CD14-positive monocyte (primary cell): ENCODE results near the gene CAMK1D. TPM values are rescaled to one million over a fixed set of nuclear protein-coding genes. Genes with fewer than 3 reads are reported as not detected.

ENCODE experiments used
- DNase-seq, 3 donors: peaks; one replicate each; pipeline ENCODE4 v3.0.0-alpha.2; 2011 to 2022
- H2AFZ ChIP-seq: 2 replicates; pipeline ENCODE4 v1.6.0; 2012; ENCODE audit warnings: mild to moderate bottlenecking, low read depth, low read length, inconsistent platforms; ENCODE audit not compliant: insufficient read depth, poor library complexity, severe bottlenecking
- H3K27ac ChIP-seq, 2 donors: 1 replicate in 1 of 2; 2 replicates in 1 of 2; pipeline ENCODE4 v1.5.1; 2012 to 2013; ENCODE audit warnings: low read length in 2 of 2, control low read depth in 1 of 2, inconsistent platforms in 1 of 2, low read depth in 1 of 2, mild to moderate bottlenecking in 1 of 2
- H3K27me3 ChIP-seq, 2 donors: one replicate each; pipeline versions ENCODE4 v1.6.0 to v1.6.1; 2011 to 2013; ENCODE audit warnings: low read length in 2 of 2; ENCODE audit not compliant: control insufficient read depth in 2 of 2, insufficient read depth in 2 of 2
- H3K36me3 ChIP-seq, 2 donors: replicated peaks in 1 of 2; 1 replicate in 1 of 2; 2 replicates in 1 of 2; pipeline versions ENCODE4 v1.5.1 to v1.6.1; 2012 to 2013; ENCODE audit warnings: low read length in 2 of 2, control low read depth in 1 of 2, inconsistent platforms in 1 of 2, mild to moderate bottlenecking in 1 of 2; ENCODE audit not compliant: insufficient read depth in 2 of 2, control insufficient read depth in 1 of 2
- H3K4me1 ChIP-seq, 2 donors: 1 replicate in 1 of 2; 2 replicates in 1 of 2; pipeline versions ENCODE4 v1.5.1 to v1.6.1; 2012 to 2013; ENCODE audit warnings: low read length in 2 of 2, control low read depth in 1 of 2, inconsistent platforms in 1 of 2, mild to moderate bottlenecking in 1 of 2, moderate library complexity in 1 of 2; ENCODE audit not compliant: insufficient read depth in 2 of 2, control insufficient read depth in 1 of 2
- H3K4me2 ChIP-seq: replicated peaks from 2 replicates; pipeline ENCODE3; 2012; ENCODE audit warnings: low read length, moderate library complexity, mild to moderate bottlenecking; ENCODE audit not compliant: poor library complexity, severe bottlenecking; ENCODE audit errors: extremely low read depth
- H3K4me3 ChIP-seq, 3 experiments: fragments of 200-600 bp in 1 of 3; sonication (generic) in 1 of 3; replicated peaks in 1 of 3; 1 replicate in 2 of 3; 2 replicates in 1 of 3; pipeline ENCODE4 v1.5.1; 2011 to 2013; ENCODE audit warnings: low read length in 3 of 3, mild to moderate bottlenecking in 3 of 3, control low read depth in 2 of 3, low read depth in 2 of 3, inconsistent platforms in 1 of 3, moderate library complexity in 1 of 3
- H3K79me2 ChIP-seq: 2 replicates; pipeline ENCODE4 v1.6.0; 2012; ENCODE audit warnings: mild to moderate bottlenecking, control low read depth, inconsistent platforms, low read length, moderate library complexity; ENCODE audit not compliant: insufficient read depth
- H3K9ac ChIP-seq: 2 replicates; pipeline ENCODE4 v1.6.0; 2017; ENCODE audit warnings: low read length, mild to moderate bottlenecking; ENCODE audit not compliant: insufficient read depth, poor library complexity, severe bottlenecking
- H3K9me3 ChIP-seq, 2 donors: replicated peaks in 1 of 2; 1 replicate in 1 of 2; 2 replicates in 1 of 2; pipeline versions ENCODE4 v1.5.1 to v1.6.1; 2012 to 2013; ENCODE audit warnings: low read length in 2 of 2, control low read depth in 1 of 2; ENCODE audit not compliant: control insufficient read depth in 1 of 2, insufficient read depth in 1 of 2
- H4K20me1 ChIP-seq: 2 replicates; pipeline ENCODE4 v1.6.0; 2012; ENCODE audit warnings: mild to moderate bottlenecking, low read length, control low read depth, moderate library complexity; ENCODE audit not compliant: insufficient read depth
- H3K27ac Mint-ChIP-seq, 7 donors: one replicate each; pipeline ENCODE4 v1.8.0; 2020; ENCODE audit warnings: mild to moderate bottlenecking in 7 of 7, mixed read lengths in 7 of 7, moderate library complexity in 6 of 7, inconsistent platforms in 2 of 7
- H3K27me3 Mint-ChIP-seq, 3 donors: one replicate each; pipeline ENCODE4 v1.8.0; 2021 to 2022; ENCODE audit warnings: low read depth in 3 of 3, mild to moderate bottlenecking in 3 of 3, mixed read lengths in 3 of 3, moderate library complexity in 3 of 3, inconsistent platforms in 1 of 3
- H3K36me3 Mint-ChIP-seq, 2 donors: one replicate each; pipeline ENCODE4 v1.8.0; 2020; ENCODE audit warnings: mixed read lengths in 2 of 2, inconsistent platforms in 1 of 2, mild to moderate bottlenecking in 1 of 2
- H3K4me1 Mint-ChIP-seq: one replicate; pipeline ENCODE4 v1.8.0; 2020; ENCODE audit warnings: mild to moderate bottlenecking, mixed read lengths
- H3K4me3 Mint-ChIP-seq, 2 donors: one replicate each; pipeline ENCODE4 v1.8.0; 2020; ENCODE audit warnings: mild to moderate bottlenecking in 2 of 2, mixed read lengths in 2 of 2, moderate library complexity in 1 of 2
- H3K9me3 Mint-ChIP-seq, 7 donors: one replicate each; pipeline ENCODE4 v1.8.0; 2020 to 2022; ENCODE audit warnings: mixed read lengths in 7 of 7, mild to moderate bottlenecking in 6 of 7, moderate library complexity in 6 of 7, inconsistent platforms in 2 of 7
- WGBS: methylation state at CpG from one replicate; pipeline ENCODE4 v1.1.5; 2013; ENCODE audit warnings: missing lambda C conversion rate; ENCODE audit not compliant: insufficient coverage; 5-methylcytosine and 5-hydroxymethylcytosine counted together
- intact Hi-C, 2 donors: fragments of 100-400 bp; cut with micrococcal nuclease; formaldehyde crosslinking; loops; one replicate each; pipeline versions ENCODE4 v1.15.0 to v1.15.1; 2023
- polyA plus RNA-seq, 3 donors: library from polyadenylated mRNA; depleted of rRNA in 1 of 3; unstranded in 2 of 3; stranded (reverse) in 1 of 3; fragments of 300-500 nt in 2 of 3; fragments of >200 nt in 1 of 3; fragmentation: Illumina TruSeq in 2 of 3; gene quantifications; 1 replicate in 2 of 3; 2 replicates in 1 of 3; pipeline ENCODE4 v1.2.3, GENCODE V29; 2012 to 2021
- TF ChIP-seq, protein P1 (sequence below): fragments of 200-600 bp; IDR thresholded peaks from one replicate; pipeline ENCODE4 v1.8.0; 2022; ENCODE audit warnings: antibody characterized with exemption, mild to moderate bottlenecking

Gene CAMK1D
- polyA plus RNA-seq, 3 donors = 6.7 to 11.8 (median 7.1) TPM

DNA sequence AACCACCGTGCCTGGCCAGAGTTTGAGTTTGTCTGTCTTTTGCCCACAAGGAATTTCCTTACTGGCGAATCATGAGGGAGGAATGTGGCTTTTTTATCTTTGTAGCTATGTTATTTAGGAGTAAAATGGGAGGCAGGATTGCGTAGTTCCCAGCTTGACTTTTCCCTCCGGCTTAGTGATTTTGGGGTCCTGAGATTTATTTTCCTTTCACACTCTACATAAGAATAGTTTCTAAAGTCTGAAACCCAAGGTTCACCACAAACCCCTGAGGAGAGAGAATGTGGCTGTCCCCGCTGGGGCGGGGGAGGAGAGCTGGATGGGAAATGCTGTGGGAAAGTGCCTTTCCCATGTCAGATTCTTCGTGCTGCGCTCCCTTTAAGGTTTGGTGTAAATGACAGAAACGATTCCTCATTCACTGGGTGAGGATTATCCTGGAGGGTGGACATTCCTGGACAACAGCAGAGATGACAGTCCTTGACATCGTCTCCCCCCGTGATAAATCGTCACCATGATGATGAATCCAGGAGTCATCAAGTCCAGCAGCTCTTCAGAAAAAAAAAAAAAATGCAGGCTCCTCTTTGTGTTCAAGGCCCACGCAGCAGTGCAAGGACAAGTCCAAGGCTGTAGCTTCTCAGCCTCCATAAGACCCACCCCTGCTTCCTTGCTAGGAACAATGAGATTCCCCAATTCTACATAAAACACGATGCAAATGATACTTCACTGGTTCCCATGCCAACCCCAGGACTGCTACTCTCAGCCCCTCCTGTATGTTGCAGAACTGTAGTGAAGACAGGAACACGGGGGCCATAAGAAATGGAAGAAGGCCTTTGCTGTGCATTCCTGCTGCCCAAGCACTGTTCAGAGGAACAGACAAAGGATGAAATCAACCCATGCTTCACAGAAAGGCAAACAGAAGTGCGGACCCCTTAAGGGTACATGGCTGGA is 419.1 kb downstream of the CAMK1D start:
- H3K4me2 ChIP-seq = no peak overlapping the region
- Mint-ChIP-seq H3K36me3 (peaks cover 0 to 10% of the 10 kb centered on the region in 2 donors), H3K4me3 (no peak overlapping the region), H3K9me3 (peaks cover 0 to 12% (median 7%) of the 10 kb centered on the region in 7 donors), H3K27me3 (peaks cover 2 to 4% (median 3%) of the 10 kb centered on the region in 3 donors), H3K27ac (no peak overlapping the region), H3K4me1 (no peaks in the 10 kb centered on the region)
- intact Hi-C loops = no loop called here
- H3K27ac ChIP-seq = no peak overlapping the region
- peaks cover 0 to 4% of the 10 kb centered on the region in 2 donors for H3K9me3 ChIP-seq
- H3K27me3 ChIP-seq = no peaks in the 10 kb centered on the region
- 97% methylated on average over 9 of the region's 16 CpGs for WGBS
- H3K4me3 ChIP-seq = no peak overlapping the region
- no peaks in the 10 kb centered on the region for H3K36me3 ChIP-seq
- no peaks in the 10 kb centered on the region for H3K4me1 ChIP-seq
- H3K9ac ChIP-seq = no peak overlapping the region
- H2AFZ ChIP-seq = no peak overlapping the region
- no peaks in the 10 kb centered on the region for H4K20me1 ChIP-seq
- H3K79me2 ChIP-seq = no peaks in the 10 kb centered on the region
- TF ChIP-seq, protein P1, sequence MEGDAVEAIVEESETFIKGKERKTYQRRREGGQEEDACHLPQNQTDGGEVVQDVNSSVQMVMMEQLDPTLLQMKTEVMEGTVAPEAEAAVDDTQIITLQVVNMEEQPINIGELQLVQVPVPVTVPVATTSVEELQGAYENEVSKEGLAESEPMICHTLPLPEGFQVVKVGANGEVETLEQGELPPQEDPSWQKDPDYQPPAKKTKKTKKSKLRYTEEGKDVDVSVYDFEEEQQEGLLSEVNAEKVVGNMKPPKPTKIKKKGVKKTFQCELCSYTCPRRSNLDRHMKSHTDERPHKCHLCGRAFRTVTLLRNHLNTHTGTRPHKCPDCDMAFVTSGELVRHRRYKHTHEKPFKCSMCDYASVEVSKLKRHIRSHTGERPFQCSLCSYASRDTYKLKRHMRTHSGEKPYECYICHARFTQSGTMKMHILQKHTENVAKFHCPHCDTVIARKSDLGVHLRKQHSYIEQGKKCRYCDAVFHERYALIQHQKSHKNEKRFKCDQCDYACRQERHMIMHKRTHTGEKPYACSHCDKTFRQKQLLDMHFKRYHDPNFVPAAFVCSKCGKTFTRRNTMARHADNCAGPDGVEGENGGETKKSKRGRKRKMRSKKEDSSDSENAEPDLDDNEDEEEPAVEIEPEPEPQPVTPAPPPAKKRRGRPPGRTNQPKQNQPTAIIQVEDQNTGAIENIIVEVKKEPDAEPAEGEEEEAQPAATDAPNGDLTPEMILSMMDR = no peak
- no peak for DNase-seq

GRCh38 chr10:12769323-12770044 is 420.1 kb downstream of the CAMK1D start:
- WGBS = 93% methylated on average over 7 of the region's 14 CpGs
- Histone ChIP-seq H3K36me3 (no peaks in the 10 kb centered on the region), H3K4me2 (no peak overlapping the region), H3K9ac (no peak overlapping the region), H3K9me3 (peaks cover 0 to 4% of the 10 kb centered on the region in 2 donors), H3K4me1 (no peaks in the 10 kb centered on the region), H3K4me3 (no peak overlapping the region), H2AFZ (no peak overlapping the region), H4K20me1 (no peaks in the 10 kb centered on the region), H3K27ac (no peak overlapping the region), H3K79me2 (no peaks in the 10 kb centered on the region), H3K27me3 (no peaks in the 10 kb centered on the region)
- H3K4me1 Mint-ChIP-seq = no peaks in the 10 kb centered on the region
- peaks cover 0 to 10% of the 10 kb centered on the region in 2 donors for H3K36me3 Mint-ChIP-seq
- H3K9me3 Mint-ChIP-seq = peaks cover 0 to 9% (median 7%) of the 10 kb centered on the region in 7 donors
- peaks cover 2 to 5% (median 4%) of the 10 kb centered on the region in 3 donors for H3K27me3 Mint-ChIP-seq
- no peak overlapping the region for H3K4me3 Mint-ChIP-seq
- H3K27ac Mint-ChIP-seq = no peak overlapping the region
- TF ChIP-seq, protein P1 = no peak
- intact Hi-C loops = no loop called here
- DNase-seq = no peak
